Measurements from ENCODE around the gene ZFAND5. TPM values are rescaled to one million over a fixed set of nuclear protein-coding genes. Genes with fewer than 3 reads are reported as not detected.

The ZFAND5 gene
- total and polyA plus RNA-seq, 2 of the 13 experiments (the other 11 are each of a cell fraction or from before 2014, with no cell fraction given): 53.4 to 60.2 TPM

- H3K9me3 ChIP-seq (ENCODE audit: low read length): no peaks in the 10 kb centered on the region
- no TSS peak for BruUV-seq (replicated peaks)
- WGBS (ENCODE audit: low lambda C conversion rate): 62% methylated on average over 4 of the region's 4 CpGs
- intact Hi-C loops (cut with micrococcal nuclease; ENCODE audit: unreplicated experiment) (no loop called here), in situ Hi-C loops (cut with HindIII; ENCODE audit: extremely low pct_ligation_motif_present, low pct_unique_long_range_greater_than_20kb) (no loop called here)
- no peak for TF ChIP-seq RFX3 (CRISPR knock-in tag; IDR thresholded peaks at IDR 0.05)
- TF ChIP-seq FOXC1 (CRISPR knock-in tag; IDR thresholded peaks at IDR 0.05; ENCODE audit: borderline replicate concordance): no peak
- no peak for TF ChIP-seq MTA3 (CRISPR knock-in tag; IDR thresholded peaks at IDR 0.05)
- no peak for TF ChIP-seq ZNF766 (CRISPR knock-in tag; IDR thresholded peaks at IDR 0.05; ENCODE audit: borderline replicate concordance)
- no peak for TF ChIP-seq SPEN (CRISPR knock-in tag; IDR thresholded peaks at IDR 0.05; ENCODE audit: low read depth)
- TF ChIP-seq MIER3 (CRISPR knock-in tag; IDR thresholded peaks at IDR 0.05; ENCODE audit: borderline replicate concordance): no peak
- TF ChIP-seq FOXP1 (IDR thresholded peaks at IDR 0.05): no peak
- TF ChIP-seq FOXP1 (CRISPR knock-in tag; IDR thresholded peaks at IDR 0.05): no peak
- no peak for TF ChIP-seq ZNF788 (CRISPR knock-in tag; IDR thresholded peaks at IDR 0.05; ENCODE audit: borderline replicate concordance)
- no peaks in the 10 kb centered on the region for H4K20me1 ChIP-seq (ENCODE audit: insufficient read depth, low read length)
- H3K4me2 ChIP-seq (ENCODE audit: low read depth, low read length): no peak overlapping the region
- H2AFZ ChIP-seq (ENCODE audit: low read length): no peak overlapping the region
- ChIA-PET CTCF (ENCODE audit: low intra/inter-chr PET ratio, low total read pairs) (no interaction called here), POLR2A (no interaction called here)
- FAIRE-seq (no peak), ATAC-seq (no peak), DNase-seq (ENCODE audit: low spot score) (no peak)
- H3K27ac ChIP-seq (ENCODE audit: extremely low read length, insufficient read depth, low read length): no peak overlapping the region
- no peak overlapping the region for H3K4me3 ChIP-seq (replicated peaks in 1 of 3; ENCODE audit: insufficient read depth in 1 of 3, low read depth in 2 of 3, low read length in 3 of 3)
- H3K36me3 ChIP-seq (replicated peaks in 1 of 2; ENCODE audit: control insufficient read depth in 1 of 2, insufficient read depth in 2 of 2, low read length in 2 of 2): no peaks in the 10 kb centered on the region
- no peaks in the 10 kb centered on the region for H3K79me2 ChIP-seq (ENCODE audit: insufficient read depth, low read length)
- H3K9ac ChIP-seq (ENCODE audit: insufficient read depth, low read depth, low read length): no peak overlapping the region
- H3K27me3 ChIP-seq (ENCODE audit: control insufficient read depth in 1 of 2, insufficient read depth in 2 of 2, low read length in 2 of 2): 0 out of 5 replicates have a peak, but pooled peaks cover 0 to 4% of the 10 kb centered on the region in 2 experiments
- H3K4me1 ChIP-seq (ENCODE audit: insufficient read depth, low read length): no peaks in the 10 kb centered on the region
These were observed 26.4 kb downstream of the ZFAND5 start for GRCh38 chr9:72338631-72339030.

- POLR2A ChIA-PET: no interaction called here
- Histone ChIP-seq H3K79me2 (ENCODE audit: insufficient read depth, low read length) (no peaks in the 10 kb centered on the region), H3K27me3 (ENCODE audit: control insufficient read depth in 1 of 2, insufficient read depth in 2 of 2, low read length in 2 of 2) (0 out of 5 replicates have a peak, but pooled peaks cover 0 to 4% of the 10 kb centered on the region in 2 experiments), H4K20me1 (ENCODE audit: insufficient read depth, low read length) (no peaks in the 10 kb centered on the region), H3K4me3 (replicated peaks in 1 of 3; ENCODE audit: insufficient read depth in 1 of 3, low read depth in 2 of 3, low read length in 3 of 3) (no peak overlapping the region), H3K4me2 (ENCODE audit: low read depth, low read length) (no peak overlapping the region), H3K4me1 (ENCODE audit: insufficient read depth, low read length) (no peaks in the 10 kb centered on the region), H3K27ac (ENCODE audit: extremely low read length, insufficient read depth, low read length) (no peak overlapping the region), H3K9me3 (ENCODE audit: low read length) (no peaks in the 10 kb centered on the region), H3K9ac (ENCODE audit: insufficient read depth, low read depth, low read length) (no peak overlapping the region), H2AFZ (ENCODE audit: low read length) (no peak overlapping the region), H3K36me3 (replicated peaks in 1 of 2; ENCODE audit: control insufficient read depth in 1 of 2, insufficient read depth in 2 of 2, low read length in 2 of 2) (no peaks in the 10 kb centered on the region)
- no peak for FAIRE-seq
- DNase-seq (ENCODE audit: low spot score): no peak
- WGBS (ENCODE audit: low lambda C conversion rate): 13% methylated on average over 5 of the region's 5 CpGs
- CTCF ChIA-PET (ENCODE audit: low intra/inter-chr PET ratio, low total read pairs): no interaction called here
- ATAC-seq: no peak
- intact Hi-C loops (cut with micrococcal nuclease; ENCODE audit: unreplicated experiment): no loop called here
- in situ Hi-C loops (cut with HindIII; ENCODE audit: extremely low pct_ligation_motif_present, low pct_unique_long_range_greater_than_20kb): no loop called here
- no TSS peak for BruUV-seq (replicated peaks)
- TF ChIP-seq SNAI1 (CRISPR knock-in tag; IDR thresholded peaks at IDR 0.05; ENCODE audit: borderline replicate concordance): no peak
- no peak for TF ChIP-seq ZNF589 (CRISPR knock-in tag; conservative IDR thresholded peaks at IDR 0.05)
- TF ChIP-seq MAF1 (CRISPR knock-in tag; IDR thresholded peaks at IDR 0.05; ENCODE audit: borderline replicate concordance): no peak
- TF ChIP-seq HNF4A (CRISPR knock-in tag; IDR thresholded peaks at IDR 0.05): no peak
- no peak for TF ChIP-seq ZNF207 (IDR thresholded peaks at IDR 0.05; ENCODE audit: borderline replicate concordance)
- TF ChIP-seq RFX1 (IDR thresholded peaks at IDR 0.05): no peak
- TF ChIP-seq ZNF709 (CRISPR knock-in tag; IDR thresholded peaks at IDR 0.05): no peak
- no peak for TF ChIP-seq CBFB (CRISPR knock-in tag; IDR thresholded peaks at IDR 0.05)
- TF ChIP-seq FOXJ3 (CRISPR knock-in tag; IDR thresholded peaks at IDR 0.05; ENCODE audit: borderline replicate concordance): no peak
- TF ChIP-seq MAFG (CRISPR knock-in tag; IDR thresholded peaks at IDR 0.05): no peak
- no peak for TF ChIP-seq REL (CRISPR knock-in tag; conservative IDR thresholded peaks at IDR 0.05)
- TF ChIP-seq ZMAT3 (CRISPR knock-in tag; conservative IDR thresholded peaks at IDR 0.05): no peak
These were observed 27.7 kb downstream of the ZFAND5 start for GRCh38 chr9:72337286-72337685.

Data from HepG2 (cell line).